Activated T-cell treated with anti-CD3 and anti-CD28 coated beads for 48 hours (primary cell): Measurements from ENCODE around the gene CFAP43.

Source experiments
- DNase-seq: peaks from one replicate; pipeline ENCODE4 v3.0.0-alpha.2; 2020; ENCODE audit warnings: low read depth

The CFAP43 gene

DNA sequence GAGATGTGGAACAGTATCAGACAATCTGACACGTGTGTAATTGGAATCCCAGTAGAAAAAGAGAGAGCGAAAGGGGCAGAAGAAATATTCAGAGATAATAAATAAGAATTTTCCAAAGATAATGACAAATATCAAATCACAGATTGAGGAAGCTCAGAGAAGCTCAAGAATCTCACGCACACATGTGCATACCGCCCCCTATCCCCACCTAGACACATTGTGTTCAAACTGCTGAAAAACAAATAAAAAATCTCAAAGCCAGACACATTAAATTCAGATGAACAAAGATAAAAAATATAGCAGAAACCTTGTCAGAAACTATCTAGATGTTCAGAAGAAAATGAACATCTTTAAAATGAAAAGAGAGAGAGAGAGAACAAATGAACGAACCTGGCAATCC lies 92.9 kb downstream of the CFAP43 start:
- DNase-seq, result no peak

DNA sequence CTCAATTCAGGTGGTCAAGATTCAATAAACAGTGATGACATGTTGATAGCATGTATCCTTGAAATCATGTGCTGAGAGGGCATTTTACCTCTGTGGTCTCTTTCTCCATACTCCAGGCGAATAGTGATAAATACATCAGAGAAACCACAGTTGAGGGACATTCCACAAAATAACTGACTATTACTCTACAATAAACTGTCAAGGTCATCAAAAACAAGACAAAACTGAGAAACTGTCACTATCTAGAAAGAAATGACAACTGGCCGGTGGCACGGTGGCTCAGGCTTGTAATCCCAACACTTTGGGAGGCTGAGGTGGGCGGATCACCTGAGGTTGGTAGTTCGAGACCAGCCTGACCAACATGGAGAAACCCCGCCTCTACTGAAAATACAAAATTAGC lies 94.0 kb downstream of the CFAP43 start:
- DNase-seq, result no peak

DNA sequence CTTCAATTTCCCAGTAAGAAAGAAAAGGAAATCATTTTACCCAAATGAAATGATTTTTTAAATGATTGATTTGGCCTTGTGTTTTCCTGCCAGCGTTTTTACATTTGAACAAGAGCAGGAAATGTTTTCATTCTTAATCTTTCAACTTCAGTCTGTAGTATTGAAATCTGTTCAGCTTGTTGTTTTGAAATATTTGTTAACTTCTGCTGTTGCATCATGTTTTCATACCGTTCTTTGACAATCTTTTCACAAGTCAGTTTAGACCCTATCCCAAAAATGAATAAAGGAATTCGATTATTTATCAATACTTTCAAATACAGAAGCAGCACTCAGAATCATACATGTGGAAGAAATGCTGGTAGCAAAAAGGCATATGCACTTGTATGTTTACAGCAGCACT lies 102.1 kb downstream of the CFAP43 start:
- DNase-seq, result no peak

DNA sequence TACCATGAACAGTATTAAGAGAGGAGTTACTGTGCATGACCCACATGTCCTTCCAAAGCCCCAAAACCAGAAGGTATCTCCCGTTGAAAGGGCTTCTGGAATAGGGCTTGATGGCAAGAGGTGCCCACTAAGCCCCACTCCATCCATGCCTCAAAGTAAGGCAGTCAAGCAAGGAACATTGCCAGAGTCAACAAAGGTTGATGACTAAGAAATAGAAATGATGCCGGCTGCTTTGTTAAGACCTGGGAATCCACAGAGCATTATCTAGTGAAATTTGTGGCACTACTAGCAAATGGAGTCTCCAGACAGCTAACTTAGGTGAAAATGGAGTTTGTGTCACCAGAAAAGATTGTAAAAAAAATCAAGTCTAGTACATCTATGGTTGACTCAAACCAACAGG lies 104.0 kb downstream of the CFAP43 start:
- no peak for DNase-seq

DNA sequence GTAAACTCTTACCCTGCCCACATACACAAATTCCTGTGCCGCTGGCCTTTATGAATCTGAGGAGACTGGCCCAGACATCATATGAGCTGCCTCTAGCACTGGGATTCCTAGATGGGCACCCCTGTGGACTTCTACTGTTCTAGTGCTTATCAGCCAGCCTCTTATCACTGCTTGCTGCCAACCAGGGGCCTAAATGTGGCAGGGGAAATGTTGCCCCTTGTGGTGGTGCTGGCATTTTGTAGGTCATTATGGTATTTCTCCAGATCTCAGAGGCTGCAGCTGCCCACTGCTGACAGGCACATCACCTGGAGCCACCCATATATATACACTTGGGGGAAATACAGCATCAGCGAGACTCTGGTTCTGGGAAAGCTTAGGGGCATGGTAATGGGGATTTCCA lies 104.8 kb downstream of the CFAP43 start:
- no peak for DNase-seq

DNA sequence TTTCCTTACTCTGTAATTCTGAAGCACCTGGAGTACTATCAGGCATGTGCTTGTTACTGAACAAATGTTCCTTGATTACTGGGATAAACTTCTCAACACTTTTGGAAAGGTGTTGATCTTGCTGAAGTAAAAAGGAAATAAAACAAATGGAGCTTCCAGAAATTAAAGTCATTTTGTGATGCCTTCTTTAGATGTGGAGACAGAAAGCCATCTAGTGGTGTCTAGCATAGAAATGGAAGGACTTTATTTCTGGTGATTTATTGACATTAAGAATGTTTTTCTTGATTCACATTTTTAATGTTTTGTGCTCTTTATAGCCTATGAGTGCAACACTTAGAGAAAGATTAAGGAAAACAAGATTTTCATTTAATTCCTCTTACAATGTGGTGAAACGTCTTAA lies 108.8 kb downstream of the CFAP43 start:
- no peak for DNase-seq

DNA sequence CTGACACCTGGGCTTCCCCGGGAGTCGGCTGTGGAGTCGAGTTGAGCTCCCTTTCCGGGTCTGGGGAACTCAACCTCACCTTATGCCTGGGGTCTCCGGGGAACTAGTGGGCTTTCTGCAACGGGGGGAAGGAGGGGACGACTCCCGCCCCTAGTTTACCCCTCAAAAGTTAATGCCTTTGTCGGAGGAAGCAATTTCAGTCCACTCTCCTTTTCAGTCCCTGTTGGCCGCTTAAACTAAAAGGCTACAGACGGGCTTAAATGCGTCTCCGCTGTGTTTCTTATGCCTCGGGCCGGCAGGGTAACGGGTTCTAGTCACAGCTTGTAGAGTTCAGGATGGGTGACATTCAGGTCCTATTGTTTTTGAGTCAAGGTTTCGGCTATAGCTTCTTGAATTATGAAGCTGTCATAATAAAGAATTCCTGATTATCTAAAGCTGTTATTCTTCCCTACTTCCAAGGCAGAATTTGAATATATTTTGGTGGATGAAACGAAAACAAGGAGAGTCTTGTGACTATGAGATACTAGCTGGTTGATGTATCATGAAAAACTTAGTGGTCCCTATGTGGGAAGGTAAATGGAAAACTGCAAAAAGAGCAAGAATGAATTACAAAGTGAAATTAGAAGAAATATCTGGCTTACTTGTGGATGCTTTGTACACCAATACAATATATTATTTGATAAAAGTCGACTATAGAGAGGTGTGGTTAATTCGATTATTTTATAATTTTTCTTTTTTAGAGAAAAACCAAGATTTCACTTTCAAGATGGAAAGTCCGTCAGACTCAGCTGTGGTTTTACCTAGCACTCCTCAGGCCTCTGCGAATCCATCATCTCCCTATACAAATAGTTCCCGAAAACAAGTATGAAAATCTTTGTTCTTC lies 109.7 kb downstream of the CFAP43 start:
- no peak for DNase-seq

DNA sequence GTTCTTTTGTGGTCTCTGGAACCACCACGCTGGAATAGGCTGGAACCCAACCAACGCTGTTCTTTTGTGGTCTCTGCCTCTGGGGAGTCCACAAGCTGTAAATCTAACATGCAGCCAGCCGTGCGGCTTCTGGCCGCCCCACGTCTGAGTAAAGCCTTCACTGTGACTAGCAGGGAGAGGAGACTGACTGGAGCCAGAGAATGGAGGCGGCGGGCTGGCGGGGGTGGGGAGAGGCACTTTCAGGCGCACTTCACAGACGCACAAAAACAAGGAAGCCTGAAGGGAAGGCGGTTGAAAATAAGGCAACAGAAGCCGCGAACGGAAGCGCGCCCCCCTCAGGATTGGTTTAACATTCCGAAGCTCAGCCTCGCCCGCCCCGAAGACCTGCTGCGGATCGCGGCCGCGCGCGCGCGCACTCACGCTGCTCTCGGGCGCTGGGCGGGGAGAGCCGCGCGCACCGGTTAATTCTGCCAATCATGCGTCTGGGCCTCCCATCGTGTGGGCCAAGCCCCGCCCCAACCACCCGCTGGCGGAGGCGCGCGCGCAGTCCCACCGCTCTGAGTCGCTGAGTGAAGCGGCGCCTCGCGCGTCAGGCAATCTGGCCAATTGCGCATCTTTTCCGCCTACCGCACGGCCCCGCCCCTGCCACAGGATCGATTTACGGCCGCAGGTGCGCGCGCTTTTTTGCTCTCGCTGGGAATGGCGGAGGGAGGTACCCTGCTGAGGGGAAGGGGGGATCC lies 110.5 kb downstream of the CFAP43 start, which contains the start of gene SFR1:
SFR1 (plus strand) TSS at position 687 of the 740 bp plus-strand sequence; CDS start at position 700, 13 bp downstream.
- DNase-seq, result peak; percentile 99

DNA sequence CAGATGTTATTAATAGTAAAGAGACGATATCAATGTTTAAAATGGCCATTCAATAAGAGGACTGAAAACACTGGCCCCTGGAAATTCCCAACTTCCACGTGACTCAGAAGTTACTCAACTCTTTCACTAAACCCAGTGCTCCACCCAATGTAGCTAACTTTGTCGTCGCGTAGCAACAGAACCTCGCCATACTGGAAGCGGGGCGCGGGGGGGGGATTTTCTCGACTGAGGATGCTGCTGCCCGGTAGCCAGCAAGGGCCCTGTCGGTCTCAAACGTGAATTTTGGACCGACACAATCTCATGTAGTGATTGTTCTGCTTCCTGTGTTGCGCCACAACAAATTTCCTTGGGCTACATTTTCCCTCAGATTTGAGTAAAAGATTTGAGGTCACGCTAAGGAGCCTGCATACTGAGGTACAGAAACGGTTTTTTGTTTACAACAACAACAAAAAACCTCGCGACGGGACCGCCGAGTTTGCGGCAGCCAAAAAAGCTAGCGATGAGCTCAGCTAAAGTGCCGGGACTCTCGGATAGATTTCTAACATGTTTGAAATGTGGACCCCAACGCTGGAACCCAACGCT lies 111.2 kb downstream of the CFAP43 start:
- DNase-seq, result peak; percentile 67

DNA sequence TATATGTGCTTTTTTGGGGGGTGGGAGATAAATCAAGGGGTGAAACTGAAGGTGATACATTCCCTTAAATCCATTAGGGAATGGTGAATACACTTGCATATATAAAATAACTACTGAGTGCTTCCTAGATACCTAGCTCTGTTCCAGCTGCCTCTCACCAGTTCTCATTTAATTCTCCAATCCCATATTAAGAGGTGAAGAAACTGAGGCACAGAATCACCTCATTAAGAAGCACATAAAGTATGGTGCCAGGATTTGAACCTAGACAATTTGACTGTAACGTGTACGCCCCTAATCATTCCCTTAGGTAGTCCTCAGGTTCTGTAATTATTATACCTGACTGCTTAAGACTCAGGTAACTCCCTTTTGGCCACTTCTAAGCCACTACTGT lies 111.7 kb downstream of the CFAP43 start:
- DNase-seq, result no peak

DNA sequence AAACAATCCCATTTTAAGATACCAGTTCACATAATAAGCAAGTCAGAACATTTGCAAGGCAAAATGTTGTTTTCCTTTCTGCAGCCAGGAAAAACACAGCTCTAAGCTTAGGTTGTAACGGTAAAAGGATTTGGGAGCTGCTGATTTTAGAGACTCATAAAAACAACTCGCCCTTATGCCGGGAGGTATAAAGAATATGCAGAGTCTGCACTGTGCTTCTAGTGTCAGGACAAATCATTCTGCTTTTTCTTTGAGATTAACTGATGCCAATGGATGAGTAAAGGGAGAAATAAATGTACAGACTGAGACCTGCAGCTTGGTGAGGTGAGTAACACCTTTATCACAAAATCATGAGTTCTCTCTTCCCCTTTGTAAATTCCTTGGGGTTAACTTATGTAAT lies 112.2 kb downstream of the CFAP43 start:
- DNase-seq, result no peak

DNA sequence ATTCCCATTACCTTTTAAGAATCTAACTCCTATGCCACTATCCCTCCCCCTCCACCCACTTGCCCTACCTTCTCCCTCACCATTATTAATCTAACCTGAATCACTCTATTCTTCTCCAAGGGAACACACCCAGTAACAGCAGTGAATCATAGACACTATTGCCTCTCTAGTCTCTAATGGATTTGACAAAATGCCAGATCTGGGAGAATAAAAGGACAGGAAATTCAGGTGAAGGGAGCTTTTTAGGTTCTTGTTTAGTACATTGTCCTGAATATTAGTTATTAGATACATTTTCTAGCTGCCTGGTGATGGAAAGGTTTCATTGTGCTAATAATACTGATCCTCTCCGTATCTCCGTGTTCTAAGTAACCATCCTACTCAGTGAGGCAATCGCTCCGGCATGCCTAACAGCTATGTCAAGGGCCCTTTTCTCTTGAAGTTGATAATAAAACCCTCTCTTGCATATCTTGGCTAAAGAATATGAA lies 114.3 kb downstream of the CFAP43 start:
- DNase-seq, result no peak

DNA sequence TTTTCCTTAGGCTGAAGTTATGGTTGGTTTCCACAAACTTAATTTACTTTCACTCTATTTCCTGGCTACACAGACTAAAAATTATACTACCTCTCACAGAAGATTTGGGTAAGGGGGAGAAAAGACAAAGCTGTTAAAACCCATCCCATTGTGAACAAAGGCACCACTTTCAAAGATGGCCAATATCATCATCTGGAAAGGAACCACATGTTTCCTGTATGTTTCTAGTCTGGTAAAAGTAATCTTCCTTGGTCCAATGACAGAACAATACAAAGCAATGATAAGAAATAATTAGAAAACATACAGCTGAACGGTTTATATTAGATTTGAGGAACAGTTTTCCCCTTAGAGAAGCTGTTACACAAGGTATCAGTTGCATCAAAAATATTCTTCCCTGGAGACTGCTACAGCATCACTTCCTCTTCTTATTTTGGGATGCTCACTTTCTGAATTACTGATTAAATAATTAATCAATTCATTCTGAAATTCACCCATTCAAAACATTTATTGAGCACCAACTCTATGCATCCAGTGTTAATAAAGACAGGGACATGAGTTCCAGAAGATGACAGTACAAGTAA lies 118.7 kb downstream of the CFAP43 start:
- DNase-seq, result no peak

DNA sequence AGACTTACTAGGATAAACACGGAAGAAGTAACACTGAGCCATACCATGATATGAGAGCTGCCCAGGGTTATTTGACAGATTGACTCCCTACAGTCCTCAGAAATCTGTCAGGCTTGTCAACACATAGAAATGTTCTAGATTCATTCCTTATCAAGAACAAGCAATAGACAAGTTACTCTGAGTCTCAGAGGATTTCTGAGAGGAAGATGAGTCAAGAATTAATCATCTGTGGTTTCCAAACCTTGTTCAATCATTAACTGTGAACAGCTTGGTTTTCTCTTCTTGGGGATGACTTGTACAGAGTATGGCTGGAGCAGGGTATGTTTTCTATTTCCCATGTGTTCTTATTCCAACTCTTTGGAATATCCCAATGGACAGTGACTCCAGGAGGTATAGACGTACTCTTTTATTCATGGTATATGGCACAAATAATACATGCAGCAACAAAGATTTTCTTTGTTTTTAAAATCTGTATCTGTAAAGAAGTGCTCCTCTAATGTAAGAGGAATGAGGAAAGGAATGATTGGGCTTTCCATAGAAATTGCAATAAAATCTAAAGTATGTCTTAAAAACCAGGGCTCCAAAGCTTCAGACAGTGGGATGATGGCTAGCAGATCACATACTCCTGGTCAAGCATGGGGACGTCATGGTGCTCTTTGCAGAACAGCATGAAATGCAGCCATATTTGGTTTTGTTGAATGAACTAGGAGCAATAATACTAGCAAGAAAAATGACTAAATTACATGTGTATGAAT lies 122.1 kb downstream of the CFAP43 start:
- DNase-seq, result no peak

DNA sequence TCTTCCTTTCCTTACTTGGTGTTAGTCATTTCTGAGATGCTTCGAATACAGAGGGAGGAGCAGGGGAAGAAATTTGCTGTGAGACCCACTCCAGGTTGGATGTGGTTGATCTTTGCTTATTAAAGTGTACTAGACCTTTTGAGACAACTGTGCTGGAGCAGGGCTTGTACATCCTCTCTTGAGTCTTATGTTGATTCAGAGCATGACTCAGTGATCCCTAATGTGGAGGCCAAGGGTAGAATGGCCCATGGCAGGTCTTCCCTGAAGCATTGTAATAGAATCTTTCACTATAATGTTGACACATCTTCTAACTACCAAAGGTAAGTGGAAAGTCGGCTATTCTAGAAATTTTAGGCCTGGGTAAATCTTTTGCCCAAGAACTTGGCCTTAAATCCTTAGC lies 127.2 kb downstream of the CFAP43 start:
- no peak for DNase-seq

DNA sequence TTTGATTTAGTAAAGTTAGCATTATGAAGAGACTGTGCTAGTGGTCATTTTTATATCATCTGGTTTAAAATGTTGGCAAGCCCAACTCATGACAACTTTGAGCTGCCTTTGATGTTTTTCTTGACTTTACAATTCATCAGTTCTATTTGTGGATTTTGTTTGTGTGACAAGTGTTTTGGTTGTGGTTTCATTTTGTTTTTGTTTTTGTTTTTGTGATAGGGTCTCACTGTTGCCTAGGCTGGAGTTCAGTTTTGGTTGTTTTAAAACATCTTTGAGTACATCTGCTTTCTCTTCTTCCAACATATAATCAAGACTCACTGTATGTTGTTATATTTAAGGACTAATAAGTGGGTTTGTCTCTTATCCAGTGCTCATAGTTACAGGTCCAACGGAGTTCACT lies 127.7 kb downstream of the CFAP43 start:
- DNase-seq, result no peak

DNA sequence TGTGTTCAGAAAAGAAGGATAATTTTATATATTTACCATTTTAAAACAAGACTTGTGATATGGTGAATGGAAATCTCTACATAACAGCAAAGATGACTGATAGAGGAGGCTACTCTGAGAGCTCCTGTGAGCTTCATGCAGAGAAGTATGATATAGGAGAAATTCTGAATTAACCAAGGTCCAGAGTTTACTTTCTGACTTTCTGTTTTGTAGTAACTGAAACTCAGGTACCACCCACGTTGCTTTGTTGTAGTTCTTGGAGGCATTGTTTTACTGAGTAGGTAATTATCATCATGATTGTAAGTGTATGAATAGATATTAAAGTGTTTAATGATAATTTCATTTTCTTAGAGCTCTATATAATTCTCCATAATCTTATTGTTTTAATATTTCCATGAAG lies 128.2 kb downstream of the CFAP43 start:
- DNase-seq, result no peak

DNA sequence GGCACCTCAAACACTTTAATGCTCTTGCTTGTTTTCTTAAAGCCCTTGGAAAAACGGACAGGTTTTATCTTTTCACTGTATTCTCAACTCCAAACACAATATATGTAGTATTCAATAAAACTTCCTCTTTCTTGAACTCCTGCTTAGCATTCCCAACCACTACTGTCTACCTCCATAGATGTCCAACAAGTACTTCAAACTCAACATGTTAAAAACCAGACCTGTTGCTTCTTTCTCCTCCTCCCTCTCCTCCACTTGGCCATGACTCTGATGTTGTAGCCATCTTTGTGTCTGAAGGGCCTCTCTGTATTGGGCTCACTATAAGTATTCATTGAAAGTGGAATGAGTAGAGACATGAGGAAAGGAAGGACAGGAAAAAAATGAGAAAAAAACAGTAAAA lies 130.3 kb downstream of the CFAP43 start:
- DNase-seq, result no peak

DNA sequence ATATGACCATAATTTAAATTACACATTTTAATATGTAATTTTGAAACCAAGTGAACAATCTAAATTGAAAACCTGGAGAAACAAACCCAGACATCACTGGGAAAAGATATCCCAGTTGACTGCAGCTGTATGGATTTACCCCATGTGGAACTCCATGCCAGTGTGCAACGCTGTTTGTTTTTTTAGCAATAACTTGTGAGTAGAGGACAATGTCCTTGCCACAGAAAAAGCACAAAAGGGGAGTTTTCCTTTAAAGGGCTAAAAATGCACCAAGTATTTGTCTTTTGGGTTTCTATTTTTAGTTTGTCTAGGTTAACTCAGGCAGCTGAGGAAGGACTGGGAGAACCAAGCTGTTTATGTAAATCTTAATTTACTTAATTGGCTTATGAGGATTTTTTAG lies 131.4 kb downstream of the CFAP43 start:
- DNase-seq, result no peak

DNA sequence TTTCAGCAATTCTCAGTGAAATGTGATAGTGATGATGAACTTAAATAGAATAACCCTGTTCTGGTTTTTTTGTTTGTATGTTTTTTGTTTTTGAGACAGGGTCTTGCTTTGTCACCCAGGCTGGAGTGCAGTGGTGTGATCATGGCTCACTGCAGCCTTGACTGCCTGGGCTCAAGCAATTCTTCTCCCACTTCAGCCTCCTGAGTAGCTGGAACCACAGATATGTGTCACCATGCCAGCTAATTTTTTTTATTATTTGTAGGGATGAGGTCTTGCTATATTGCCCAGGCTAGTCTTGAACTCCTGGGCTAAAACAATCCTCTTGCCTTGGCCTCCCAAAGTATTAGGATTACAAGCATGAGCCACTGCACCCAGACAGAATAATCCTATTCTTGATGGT lies 132.2 kb downstream of the CFAP43 start:
- DNase-seq, result no peak

DNA sequence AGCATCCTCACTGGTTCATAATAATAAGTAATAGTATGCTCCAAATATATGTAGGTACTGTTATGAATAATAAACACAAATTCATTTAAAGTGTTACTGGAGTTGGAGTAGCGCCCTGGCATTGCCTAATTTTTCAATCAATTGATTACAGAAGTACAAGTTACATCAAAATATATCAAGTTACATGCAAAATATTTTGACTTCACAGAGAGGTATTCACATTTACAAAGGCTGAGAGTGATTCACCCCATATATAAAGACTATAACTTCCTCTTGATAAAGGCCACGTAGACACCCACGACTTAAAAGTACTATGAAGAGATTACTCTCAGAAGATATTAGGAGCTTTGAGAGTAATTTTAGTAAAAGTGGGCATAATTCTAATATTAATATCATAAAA lies 132.9 kb downstream of the CFAP43 start:
- no peak for DNase-seq
